RWPE2 (cell line): ENCODE results near the gene EXOC5.
A peak's percentile ranks its signal among the peaks of the same experiment; 100 is the strongest.
"Not testable (repeated sequence)": the region's sequence is repeated elsewhere in the genome, so short reads cannot be mapped to it uniquely, and the experiment has no call there.

Experiments used
- ATAC-seq: fragments of 200-7000 bp; cut with Tn5 transposase; 3 replicates; pipeline ENCODE4 v1.9.1; 2021; ENCODE audit warnings: low read depth
- DNase-seq: peaks from one replicate; pipeline ENCODE4 v3.0.0-alpha.2; 2020; ENCODE audit warnings: low spot score
- H3K27ac ChIP-seq: fragments of 450-650 bp; 2 replicates; pipeline ENCODE4 v1.5.1; 2017; ENCODE audit warnings: mild to moderate bottlenecking; ENCODE audit not compliant: poor library complexity, severe bottlenecking
- H3K27me3 ChIP-seq: fragments of 250-450 bp; sonication (Bioruptor Pico); 2 replicates; pipeline ENCODE4 v1.5.1; 2021; ENCODE audit warnings: mild to moderate bottlenecking, moderate library complexity; ENCODE audit not compliant: insufficient read depth, poor library complexity, severe bottlenecking
- H3K36me3 ChIP-seq: fragments of 250-450 bp; sonication (Bioruptor Pico); 2 replicates; pipeline ENCODE4 v1.5.1; 2020; ENCODE audit warnings: low read depth, mild to moderate bottlenecking, moderate library complexity
- H3K4me1 ChIP-seq: fragments of 250-450 bp; sonication (Bioruptor Pico); 2 replicates; pipeline ENCODE4 v1.5.1; 2021; ENCODE audit warnings: mild to moderate bottlenecking, moderate library complexity; ENCODE audit not compliant: insufficient read depth, poor library complexity, severe bottlenecking
- H3K4me3 ChIP-seq: fragments of 250-450 bp; sonication (Bioruptor Pico); 2 replicates; pipeline ENCODE4 v1.5.1; 2021; ENCODE audit warnings: mild to moderate bottlenecking, moderate library complexity; ENCODE audit not compliant: severe bottlenecking
- H3K9me3 ChIP-seq: fragments of 250-450 bp; sonication (Bioruptor Pico); 2 replicates; pipeline ENCODE4 v1.5.1; 2021; ENCODE audit warnings: mild to moderate bottlenecking, moderate library complexity; ENCODE audit not compliant: severe bottlenecking
- TF ChIP-seq, protein P1 (sequence below): fragments of 450-650 bp; IDR thresholded peaks from one replicate; pipeline ENCODE4 v1.5.1; 2017; ENCODE audit warnings: mild to moderate bottlenecking, moderate library complexity; ENCODE audit not compliant: poor library complexity, severe bottlenecking

The EXOC5 gene

DNA sequence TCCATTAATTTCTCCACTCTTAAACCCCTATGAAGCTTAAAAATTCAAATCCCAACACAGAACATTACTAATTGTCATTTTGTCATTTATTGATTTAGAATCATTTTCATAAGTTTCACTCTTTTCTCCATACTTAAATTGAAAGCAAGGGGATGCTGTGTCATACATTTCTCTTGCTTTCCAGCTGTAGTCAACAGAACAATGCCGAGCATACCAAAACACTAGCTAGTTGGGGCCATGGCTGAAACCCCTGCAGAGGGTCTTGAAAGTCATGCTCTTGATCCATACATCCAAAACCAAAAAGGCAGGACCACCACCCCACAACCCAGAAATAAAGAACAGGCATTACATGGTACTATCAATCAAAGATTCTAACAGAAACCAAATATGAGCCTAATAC, 9.0 kb downstream of the EXOC5 start:
- H3K27ac ChIP-seq: no peak overlapping the region
- no peak overlapping the region for H3K4me3 ChIP-seq
- no peak for ATAC-seq
- TF ChIP-seq, protein P1, sequence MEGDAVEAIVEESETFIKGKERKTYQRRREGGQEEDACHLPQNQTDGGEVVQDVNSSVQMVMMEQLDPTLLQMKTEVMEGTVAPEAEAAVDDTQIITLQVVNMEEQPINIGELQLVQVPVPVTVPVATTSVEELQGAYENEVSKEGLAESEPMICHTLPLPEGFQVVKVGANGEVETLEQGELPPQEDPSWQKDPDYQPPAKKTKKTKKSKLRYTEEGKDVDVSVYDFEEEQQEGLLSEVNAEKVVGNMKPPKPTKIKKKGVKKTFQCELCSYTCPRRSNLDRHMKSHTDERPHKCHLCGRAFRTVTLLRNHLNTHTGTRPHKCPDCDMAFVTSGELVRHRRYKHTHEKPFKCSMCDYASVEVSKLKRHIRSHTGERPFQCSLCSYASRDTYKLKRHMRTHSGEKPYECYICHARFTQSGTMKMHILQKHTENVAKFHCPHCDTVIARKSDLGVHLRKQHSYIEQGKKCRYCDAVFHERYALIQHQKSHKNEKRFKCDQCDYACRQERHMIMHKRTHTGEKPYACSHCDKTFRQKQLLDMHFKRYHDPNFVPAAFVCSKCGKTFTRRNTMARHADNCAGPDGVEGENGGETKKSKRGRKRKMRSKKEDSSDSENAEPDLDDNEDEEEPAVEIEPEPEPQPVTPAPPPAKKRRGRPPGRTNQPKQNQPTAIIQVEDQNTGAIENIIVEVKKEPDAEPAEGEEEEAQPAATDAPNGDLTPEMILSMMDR: no peak
- H3K36me3 ChIP-seq: peaks cover 10% of the 10 kb centered on the region
- no peaks in the 10 kb centered on the region for H3K27me3 ChIP-seq
- H3K4me1 ChIP-seq: no peaks in the 10 kb centered on the region
- DNase-seq: no peak
- no peaks in the 10 kb centered on the region for H3K9me3 ChIP-seq

DNA sequence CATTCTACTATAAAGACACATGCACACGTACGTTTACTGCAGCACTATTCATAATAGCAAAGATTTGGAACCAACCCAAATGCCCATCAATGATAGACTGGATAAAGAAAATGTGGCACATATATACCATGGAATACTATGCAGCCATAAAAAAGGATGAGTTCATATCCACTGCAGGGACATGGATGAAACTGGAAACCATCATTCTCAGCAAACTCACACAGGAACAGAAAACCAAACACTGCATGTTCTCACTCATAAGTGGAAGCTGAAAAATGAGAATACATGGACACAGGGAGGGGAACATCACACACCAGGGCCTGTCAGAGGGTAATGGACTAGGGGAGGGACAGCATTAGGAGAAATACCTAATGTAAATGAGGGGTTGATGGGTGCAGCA, 10.5 kb downstream of the EXOC5 start:
- H3K4me1 ChIP-seq, H3K27ac ChIP-seq, ATAC-seq, H3K9me3 ChIP-seq, H3K27me3 ChIP-seq, DNase-seq, H3K4me3 ChIP-seq: not testable (repeated sequence)
- peaks cover 10% of the 10 kb centered on the region for H3K36me3 ChIP-seq

DNA sequence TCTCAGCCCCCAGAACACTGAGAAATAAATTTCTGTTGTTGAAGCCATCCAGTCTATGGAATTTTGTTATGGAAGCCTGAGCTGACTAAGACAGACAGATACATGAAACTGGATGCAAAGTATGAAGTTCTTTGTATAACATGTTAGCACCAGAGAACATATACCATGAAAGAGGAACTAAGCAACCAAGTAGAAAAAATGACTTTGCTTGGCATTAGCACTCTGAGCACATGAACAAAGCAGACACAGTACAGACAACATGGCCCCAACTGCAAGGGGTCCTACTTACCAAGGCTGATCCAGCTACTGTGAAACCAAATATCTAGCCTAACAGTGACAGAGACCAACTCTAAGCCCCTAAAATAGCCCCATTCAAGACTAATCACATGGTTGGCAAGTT, 13.8 kb downstream of the EXOC5 start:
- TF ChIP-seq, protein P1: no peak
- no peak overlapping the region for H3K27ac ChIP-seq

DNA sequence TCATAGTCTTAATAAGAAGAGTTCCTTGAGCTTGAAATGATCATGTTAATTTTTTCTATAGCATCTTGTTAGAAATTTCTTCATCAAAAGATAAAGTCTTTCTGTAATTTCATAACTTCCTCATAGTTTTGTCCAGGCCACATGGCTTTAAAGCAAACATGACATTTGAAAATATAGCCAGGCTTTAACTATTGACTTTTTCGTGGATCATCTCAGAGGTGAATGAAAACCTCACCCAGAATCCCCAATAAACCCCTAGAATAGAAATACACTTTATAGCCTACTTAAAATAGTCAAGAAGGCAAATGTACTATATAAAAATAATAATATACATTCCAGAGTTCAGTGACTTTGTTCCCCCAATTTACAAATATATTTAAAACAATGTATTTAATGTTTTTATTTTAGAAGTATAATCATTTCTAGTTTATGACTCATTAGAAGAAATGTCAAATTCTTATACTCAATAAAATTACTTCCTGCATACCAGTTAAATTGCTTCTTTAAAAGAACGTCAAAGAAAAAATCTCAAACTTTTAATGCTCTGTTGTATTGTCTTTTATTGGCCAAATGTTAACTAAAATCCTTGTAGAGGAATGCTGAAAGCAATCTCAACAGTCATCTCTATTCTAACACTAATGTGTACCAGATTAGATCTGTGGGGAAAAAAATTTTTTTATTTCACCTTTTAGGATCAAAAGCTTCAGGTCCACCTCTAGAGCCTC, 21.6 kb downstream of the EXOC5 start:
- ATAC-seq (no peak), DNase-seq (no peak)
- Histone ChIP-seq H3K36me3 (peaks cover 58% of the 10 kb centered on the region), H3K27me3 (no peaks in the 10 kb centered on the region), H3K4me1 (peaks cover 9% of the 10 kb centered on the region), H3K4me3 (no peak overlapping the region), H3K27ac (peak overlapping the region; percentile 10), H3K9me3 (no peaks in the 10 kb centered on the region)
- TF ChIP-seq, protein P1: no peak

More for the DNA sequence above, 13.8 kb downstream of the EXOC5 start:
- Histone ChIP-seq H3K9me3 (no peaks in the 10 kb centered on the region), H3K4me3 (no peak overlapping the region), H3K4me1 (no peaks in the 10 kb centered on the region), H3K27me3 (no peaks in the 10 kb centered on the region), H3K36me3 (peaks cover 10% of the 10 kb centered on the region)
- ATAC-seq (no peak), DNase-seq (no peak)

DNA sequence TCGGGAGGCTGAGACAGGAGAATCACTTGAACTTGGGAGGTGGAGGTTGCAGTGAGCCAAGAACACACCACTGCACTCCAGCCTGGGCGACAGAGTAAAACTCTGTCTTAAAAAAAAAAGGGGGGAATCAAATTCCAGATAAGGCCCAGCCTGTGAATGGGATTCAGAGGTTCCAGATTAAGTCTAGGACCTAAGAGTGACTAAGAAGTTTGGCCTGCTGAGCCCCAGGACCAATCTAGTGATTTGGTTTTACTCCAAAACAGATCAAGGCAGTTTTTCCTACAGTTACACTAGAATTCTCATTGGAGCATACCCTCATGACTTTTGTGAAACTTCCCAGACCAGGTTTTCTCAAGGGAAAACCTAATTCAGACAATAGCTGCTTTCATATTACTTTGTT, 22.8 kb downstream of the EXOC5 start:
- H3K27me3 ChIP-seq: no peaks in the 10 kb centered on the region
- H3K27ac ChIP-seq: no peak overlapping the region
- ATAC-seq (no peak), DNase-seq (no peak)
- TF ChIP-seq, protein P1: no peak
- no peak overlapping the region for H3K4me3 ChIP-seq
- H3K36me3 ChIP-seq: peaks cover 63% of the 10 kb centered on the region
- peaks cover 9% of the 10 kb centered on the region for H3K4me1 ChIP-seq
- no peaks in the 10 kb centered on the region for H3K9me3 ChIP-seq
